HepG2 (cell line): ENCODE data around the gene GRB10. TPM values are rescaled to one million over a fixed set of nuclear protein-coding genes. Genes with fewer than 3 reads are reported as not detected.
A peak's percentile ranks its signal among the peaks of the same experiment; 100 is the strongest.

ENCODE experiments used
- ATAC-seq: fragments of 200-7000 bp; cut with Tn5 transposase; 3 replicates; pipeline ENCODE4 v1.9.1; 2020; ENCODE audit warnings: mild to moderate bottlenecking, moderate library complexity
- BruUV-seq: library from RNA; stranded (reverse); fragments of 400-500 nt; replicated peaks from 2 replicates; lab custom pipeline; 2021; lab: Mats Ljungman, UMichigan
- CTCF ChIA-PET: fragments of 300-600 bp; formaldehyde crosslinking; extraction: SDS; loops from one replicate; lab custom pipeline; 2021; ENCODE audit warnings: low total read pairs, inconsistent platforms, low intra/inter-chr PET ratio; lab: Yijun Ruan, JAX
- POLR2A ChIA-PET: fragments of 350-600 bp; sonication (Branson Sonifier 250); formaldehyde crosslinking; loops from one replicate; lab custom pipeline; 2020; ENCODE audit warnings: antibody characterized with exemption, inconsistent platforms; lab: Yijun Ruan, JAX
- DNase-seq: peaks from one replicate; pipeline ENCODE4 v3.0.0-alpha.2; 2015; ENCODE audit warnings: low spot score
- FAIRE-seq: peaks from 3 replicates; lab custom pipeline; 2011; peaks lifted over from hg19 to GRCh38; lab: Jason Lieb, UNC
- H2AFZ ChIP-seq: one replicate; pipeline ENCODE4 v1.6.1; 2011; ENCODE audit warnings: low read length, inconsistent platforms
- H3K27ac ChIP-seq: fragments of 300-600 bp; 3 replicates; pipeline ENCODE4 v1.8.0; 2011; ENCODE audit warnings: mixed run types, mild to moderate bottlenecking, mixed read lengths, low read length, inconsistent platforms; ENCODE audit not compliant: insufficient read depth; ENCODE audit errors: extremely low read length
- H3K27me3 ChIP-seq, 2 experiments: fragments of 200-600 bp in 1 of 2; 2 replicates in 1 of 2; 3 replicates in 1 of 2; pipeline versions ENCODE4 v1.6.0 to v1.8.0; 2011; ENCODE audit warnings: low read length in 2 of 2, mild to moderate bottlenecking in 2 of 2, moderate library complexity in 2 of 2, inconsistent platforms in 1 of 2; ENCODE audit not compliant: insufficient read depth in 2 of 2, control insufficient read depth in 1 of 2
- H3K36me3 ChIP-seq, 2 experiments: fragments of 200-600 bp in 1 of 2; replicated peaks in 1 of 2; 2 replicates in 1 of 2; 3 replicates in 1 of 2; pipeline versions ENCODE4 v1.5.1 to v1.8.0; 2011; ENCODE audit warnings: low read length in 2 of 2, inconsistent platforms in 1 of 2; ENCODE audit not compliant: insufficient read depth in 2 of 2, control insufficient read depth in 1 of 2
- H3K4me1 ChIP-seq: 2 replicates; pipeline ENCODE4 v1.5.1; 2012; ENCODE audit warnings: low read length, inconsistent platforms; ENCODE audit not compliant: insufficient read depth
- H3K4me2 ChIP-seq: 2 replicates; pipeline ENCODE4 v1.6.0; 2011; ENCODE audit warnings: low read depth, low read length, inconsistent platforms
- H3K4me3 ChIP-seq, 3 experiments: fragments of 200-600 bp in 1 of 3; sonication (generic), shearing (Covaris generic) in 1 of 3; replicated peaks in 1 of 3; 2 replicates each; pipeline ENCODE4 v1.5.1; 2011 to 2016; ENCODE audit warnings: low read length in 3 of 3, inconsistent platforms in 2 of 3, low read depth in 2 of 3, mild to moderate bottlenecking in 2 of 3, control low read depth in 1 of 3, mixed read lengths in 1 of 3; ENCODE audit not compliant: insufficient read depth in 1 of 3
- H3K79me2 ChIP-seq: one replicate; pipeline ENCODE4 v1.6.1; 2011; ENCODE audit warnings: low read length, inconsistent platforms; ENCODE audit not compliant: insufficient read depth
- H3K9ac ChIP-seq: 2 replicates; pipeline ENCODE4 v1.6.0; 2011; ENCODE audit warnings: mild to moderate bottlenecking, low read depth, low read length, inconsistent platforms; ENCODE audit not compliant: insufficient read depth
- H3K9me3 ChIP-seq: 2 replicates; pipeline ENCODE4 v1.5.1; 2012; ENCODE audit warnings: mild to moderate bottlenecking, low read length
- H4K20me1 ChIP-seq: 2 replicates; pipeline ENCODE4 v1.6.0; 2011; ENCODE audit warnings: inconsistent platforms, mild to moderate bottlenecking, low read length, moderate library complexity; ENCODE audit not compliant: insufficient read depth
- CTCF ChIP-seq: sonication (generic); formaldehyde crosslinking; IDR thresholded peaks from 2 replicates; pipeline ENCODE4 v1.5.0; 2020; ENCODE audit warnings: mild to moderate bottlenecking, missing genetic modification reagents, moderate library complexity
- GATAD1 ChIP-seq: IDR thresholded peaks from 2 replicates; pipeline ENCODE4 v1.6.1; 2016; ENCODE audit warnings: missing genetic modification reagents, missing compliant biosample characterization
- SMC3 ChIP-seq: IDR thresholded peaks from 2 replicates; pipeline ENCODE4 v1.6.1; 2011; ENCODE audit warnings: low read length, improper control_type of control experiment
- STAG1 ChIP-seq: sonication (generic); formaldehyde crosslinking; IDR thresholded peaks from 2 replicates; pipeline ENCODE4 v1.4.0; 2020; ENCODE audit warnings: missing genetic modification reagents
- ZBTB46 ChIP-seq: sonication (generic); formaldehyde crosslinking; IDR thresholded peaks from 2 replicates; pipeline ENCODE4 v1.4.0; 2020; ENCODE audit warnings: mild to moderate bottlenecking, missing genetic modification reagents, borderline replicate concordance
- WGBS: methylation state at CpG from one replicate; pipeline ENCODE4 v1.1.6; 2017; ENCODE audit warnings: low lambda C conversion rate; 5-methylcytosine and 5-hydroxymethylcytosine counted together
- in situ Hi-C: cut with HindIII; loops from 2 replicates; pipeline ENCODE4 v1.10.0; 2017; ENCODE audit warnings: low pct_unique_long_range_greater_than_20kb; ENCODE audit not compliant: extremely low pct_ligation_motif_present
- intact Hi-C: fragments of 100-400 bp; cut with micrococcal nuclease; formaldehyde crosslinking; loops from one replicate; pipeline ENCODE4 v1.10.0; 2022; ENCODE audit not compliant: unreplicated experiment
- polyA plus RNA-seq, 8 experiments: library from polyadenylated mRNA; depleted of rRNA in 3 of 8; stranded (reverse) in 7 of 8; unstranded in 1 of 8; fragments of >200 nt; fragmentation: Illumina TruSeq in 4 of 8; extraction: Trizol in 4 of 8; gene quantifications; 2 replicates each; pipeline versions ENCODE4 v1.2.1 to v1.2.3, GENCODE V29; 2011 to 2016; ENCODE audit warnings: low read depth in 4 of 8, missing spikeins in 1 of 8, mixed read lengths in 1 of 8; ENCODE audit not compliant: insufficient read depth in 1 of 8
- total RNA-seq, 5 experiments: library from RNA; depleted of rRNA; stranded (reverse); fragments of >200 nt; fragmentation: Illumina TruSeq; extraction: Trizol; gene quantifications; 2 replicates each; pipeline ENCODE4 v1.2.3, GENCODE V29; 2016; ENCODE audit warnings: low read depth in 1 of 5

The GRB10 gene
- total and polyA plus RNA-seq, 2 of the 13 experiments (the other 11 are each of a cell fraction or from before 2014, with no cell fraction given) = 4.0 to 6.8 TPM

GRCh38 chr7:50641442-50642405, 141.0 kb downstream of the GRB10 start:
- DNase-seq = peak; percentile 18
- BruUV-seq = no TSS peak
- no peaks in the 10 kb centered on the region for H3K27me3 ChIP-seq

More at GRCh38 chr7:50641442-50642405, 141.0 kb downstream of the GRB10 start:
- Histone ChIP-seq H3K4me3 (no peak overlapping the region), H3K36me3 (no peaks in the 10 kb centered on the region), H4K20me1 (no peaks in the 10 kb centered on the region)
- 80% methylated on average over 15 of the region's 18 CpGs for WGBS
- TF ChIP-seq SMC3 (peak; percentile 36; the same call in 1 of the 2 replicates), ZBTB46 (CRISPR knock-in tag) (no peak), GATAD1 (no peak), CTCF (CRISPR knock-in tag) (peak; percentile 66), STAG1 (CRISPR knock-in tag) (peak; percentile 61)
- TF ChIP-seq, all 625 proteins: peak for 3
- CTCF ChIA-PET = no interaction called here
- Histone ChIP-seq H2AFZ (no peak overlapping the region), H3K27ac (no peak overlapping the region), H3K9me3 (no peaks in the 10 kb centered on the region), H3K4me2 (no peak overlapping the region), H3K79me2 (no peaks in the 10 kb centered on the region), H3K4me1 (peaks cover 16% of the 10 kb centered on the region), H3K9ac (no peak overlapping the region)
- peak; percentile 86 for ATAC-seq
- in situ Hi-C loops (no loop called here), intact Hi-C loops (loop anchor here (1.0 kb wide), 1 partner anchor 38 kb away; no protein-coding TSS in a partner anchor)
- FAIRE-seq = peak; percentile 42
- POLR2A ChIA-PET = no interaction called here
